Stimulated activated CD8-positive, alpha-beta memory T cell treated with anti-CD3 and anti-CD28 coated beads, Interleukin-12 subunit alpha, Interleukin-12 subunit beta, amount 100 ng/mL, for 24 hours (primary cell): ENCODE data around the gene NRP1.
"Not testable (repeated sequence)": the region's sequence is repeated elsewhere in the genome, so short reads cannot be mapped to it uniquely, and the experiment has no call there.

Experiments
- DNase-seq: peaks from one replicate; pipeline ENCODE4 v3.0.0-alpha.2; 2020; ENCODE audit errors: extremely low read depth

The NRP1 gene

GRCh38 chr10:33150889-33151288 is 183.6 kb downstream of the NRP1 start:
- DNase-seq = no peak

- no peak for DNase-seq
Measured at GRCh38 chr10:33150146-33150545, 184.3 kb downstream of the NRP1 start.

GRCh38 chr10:33147013-33147310 is 187.5 kb downstream of the NRP1 start:
- no peak for DNase-seq

GRCh38 chr10:33146189-33147012 is 188.1 kb downstream of the NRP1 start:
- no peak for DNase-seq

GRCh38 chr10:33145451-33146188 is 188.8 kb downstream of the NRP1 start:
- DNase-seq = no peak

- DNase-seq = peak; percentile 31
Measured at GRCh38 chr10:33143160-33143728, 191.2 kb downstream of the NRP1 start.

GRCh38 chr10:33142295-33142694 is 192.2 kb downstream of the NRP1 start:
- no peak for DNase-seq

- DNase-seq = no peak
Measured at GRCh38 chr10:33141251-33141650, 193.2 kb downstream of the NRP1 start.

- no peak for DNase-seq
Measured at GRCh38 chr10:33139181-33139646, 195.3 kb downstream of the NRP1 start.

- DNase-seq = not testable (repeated sequence)
Measured at GRCh38 chr10:33138686-33139085, 195.8 kb downstream of the NRP1 start.

GRCh38 chr10:33137356-33138005 is 197.0 kb downstream of the NRP1 start:
- no peak for DNase-seq

GRCh38 chr10:33136781-33137180 is 197.7 kb downstream of the NRP1 start:
- no peak for DNase-seq

GRCh38 chr10:33136271-33136670 is 198.2 kb downstream of the NRP1 start:
- no peak for DNase-seq

- DNase-seq = peak; percentile 41
Measured at GRCh38 chr10:33134011-33134751, 200.3 kb downstream of the NRP1 start.

- no peak for DNase-seq
Measured at GRCh38 chr10:33133557-33133956, 200.9 kb downstream of the NRP1 start.

GRCh38 chr10:33132626-33133025 is 201.8 kb downstream of the NRP1 start:
- no peak for DNase-seq

- no peak for DNase-seq
Measured at GRCh38 chr10:33129996-33130386, 204.5 kb downstream of the NRP1 start.

GRCh38 chr10:33129141-33129995 is 205.1 kb downstream of the NRP1 start:
- no peak for DNase-seq

GRCh38 chr10:33127622-33128021 is 206.8 kb downstream of the NRP1 start:
- no peak for DNase-seq
